K562 (cell line): ENCODE data around the gene WT1. TPM values are rescaled to one million over a fixed set of nuclear protein-coding genes. Genes with fewer than 3 reads are reported as not detected.
A peak's percentile ranks its signal among the peaks of the same experiment; 100 is the strongest.

Experiments
- ATAC-seq: fragments of 200-7000 bp; cut with Tn5 transposase; 3 replicates; pipeline ENCODE4 v1.9.1; 2020; ENCODE audit warnings: moderate library complexity
- BruUV-seq: library from RNA; stranded (reverse); fragments of 400-500 nt; replicated peaks from 2 replicates; lab custom pipeline; 2021; lab: Mats Ljungman, UMichigan
- CTCF ChIA-PET: fragments of 300-600 bp; formaldehyde crosslinking; extraction: SDS; loops from one replicate; lab custom pipeline; 2021; ENCODE audit warnings: low intra/inter-chr PET ratio; lab: Yijun Ruan, JAX
- POLR2A ChIA-PET: fragments of 300-600, 350-650 bp; sonication (Branson Sonifier 250); formaldehyde crosslinking; extraction: SDS; loops from one replicate; lab custom pipeline; 2021; ENCODE audit warnings: antibody characterized with exemption, inconsistent platforms; lab: Yijun Ruan, JAX
- DNase-seq, 4 experiments: peaks; one replicate each; pipeline versions ENCODE4 v3.0.0 to v3.0.0-alpha.2; 2011 to 2018; ENCODE audit warnings: low spot score in 3 of 4, mixed read lengths in 3 of 4; ENCODE audit errors: extremely low read depth in 1 of 4
- FAIRE-seq: peaks from 2 replicates; lab custom pipeline; 2011; peaks lifted over from hg19 to GRCh38; lab: Jason Lieb, UNC
- H2AFZ ChIP-seq: 2 replicates; pipeline ENCODE4 v1.6.0; 2011; ENCODE audit warnings: low read depth, low read length, control low read depth, inconsistent platforms
- H3K27ac ChIP-seq: fragments of 200-600 bp; 3 replicates; pipeline ENCODE4 v1.8.0; 2011; ENCODE audit warnings: low read depth, mild to moderate bottlenecking, control low read depth, inconsistent platforms, low read length, moderate library complexity, mixed read lengths; ENCODE audit errors: extremely low read depth
- H3K27me3 ChIP-seq, 2 experiments: fragments of 300-600 bp in 1 of 2; 2 replicates in 1 of 2; 3 replicates in 1 of 2; pipeline versions ENCODE4 v1.6.0 to v1.8.0; 2011; ENCODE audit warnings: inconsistent platforms in 2 of 2, low read length in 2 of 2, mild to moderate bottlenecking in 1 of 2, mixed read lengths in 1 of 2, moderate library complexity in 1 of 2; ENCODE audit not compliant: control insufficient read depth in 2 of 2, insufficient read depth in 2 of 2
- H3K36me3 ChIP-seq: fragments of 300-600 bp; 3 replicates; pipeline ENCODE4 v1.8.0; 2011; ENCODE audit warnings: mild to moderate bottlenecking, low read length, inconsistent platforms; ENCODE audit not compliant: control insufficient read depth, insufficient read depth
- H3K4me1 ChIP-seq, 2 experiments: fragments of 200-600 bp in 1 of 2; replicated peaks in 1 of 2; 2 replicates in 1 of 2; 3 replicates in 1 of 2; pipeline versions ENCODE4 v1.5.1 to v1.8.0; 2011; ENCODE audit warnings: inconsistent platforms in 2 of 2, low read length in 2 of 2, mild to moderate bottlenecking in 1 of 2, mixed read lengths in 1 of 2, moderate library complexity in 1 of 2; ENCODE audit not compliant: control insufficient read depth in 2 of 2, insufficient read depth in 2 of 2
- H3K4me2 ChIP-seq: 2 replicates; pipeline ENCODE4 v1.6.1; 2011; ENCODE audit warnings: low read length, control low read depth, inconsistent platforms, mixed read lengths; ENCODE audit not compliant: insufficient read depth
- H3K4me3 ChIP-seq: fragments of 200-600 bp; sonication (generic), shearing (Covaris generic); 2 replicates; pipeline ENCODE4 v1.5.1; 2016; ENCODE audit warnings: control low read depth, inconsistent platforms
- H3K79me2 ChIP-seq: fragments of 200-600 bp; 3 replicates; pipeline ENCODE4 v1.8.0; 2011; ENCODE audit warnings: low read length, inconsistent platforms; ENCODE audit not compliant: control insufficient read depth, insufficient read depth
- H3K9ac ChIP-seq, 2 experiments: 2 replicates each; pipeline versions ENCODE4 v1.6.0 to v1.6.1; 2011; ENCODE audit warnings: low read depth in 2 of 2, low read length in 2 of 2, control low read depth in 1 of 2, inconsistent platforms in 1 of 2, mild to moderate bottlenecking in 1 of 2, mixed read lengths in 1 of 2; ENCODE audit not compliant: insufficient read depth in 1 of 2
- H3K9me1 ChIP-seq: one replicate; pipeline ENCODE4 v1.6.0; 2011; ENCODE audit warnings: inconsistent platforms, mild to moderate bottlenecking, low read length, moderate library complexity; ENCODE audit not compliant: control insufficient read depth, insufficient read depth
- H3K9me3 ChIP-seq: replicated peaks from 2 replicates; pipeline ENCODE4 v1.5.1; 2011; ENCODE audit warnings: low read depth, low read length, inconsistent platforms; ENCODE audit not compliant: control insufficient read depth, insufficient read depth
- H4K20me1 ChIP-seq: replicated peaks from 2 replicates; pipeline ENCODE4 v1.6.1; 2011; ENCODE audit warnings: low read length, inconsistent platforms, mixed read lengths; ENCODE audit not compliant: control insufficient read depth, insufficient read depth
- ATF2 ChIP-seq: sonication (generic); formaldehyde crosslinking; IDR thresholded peaks from 2 replicates; pipeline ENCODE4 v1.8.1; 2022; ENCODE audit warnings: missing genetic modification reagents
- HMG20A ChIP-seq: fragments of 450-650 bp; formaldehyde crosslinking; conservative IDR thresholded peaks from 2 replicates; pipeline ENCODE4 v1.4.0; 2020; ENCODE audit warnings: mild to moderate bottlenecking, mixed read lengths
- IFI16 ChIP-seq: fragments of 250-450 bp; sonication (Bioruptor Pico); IDR thresholded peaks from 2 replicates; pipeline ENCODE4 v2.1.2; 2022; ENCODE audit warnings: mild to moderate bottlenecking, inconsistent platforms
- KLF6 ChIP-seq: fragments of 250-450 bp; sonication (Bioruptor Pico); IDR thresholded peaks from 2 replicates; pipeline ENCODE4 v1.4.0; 2020; ENCODE audit warnings: mild to moderate bottlenecking, moderate library complexity, borderline replicate concordance
- SMARCC2 ChIP-seq: fragments of 450-650 bp; IDR thresholded peaks from 2 replicates; pipeline ENCODE4 v1.6.1; 2017; ENCODE audit warnings: antibody characterized with exemption, moderate library complexity, mild to moderate bottlenecking, low read depth
- TCF3 ChIP-seq: sonication (generic); formaldehyde crosslinking; IDR thresholded peaks from 2 replicates; pipeline ENCODE4 v1.4.0; 2020; ENCODE audit warnings: mild to moderate bottlenecking, missing genetic modification reagents
- THRA ChIP-seq: fragments of 450-650 bp; IDR thresholded peaks from 2 replicates; pipeline ENCODE4 v1.6.1; 2017; ENCODE audit warnings: mild to moderate bottlenecking, moderate library complexity
- XRCC5 ChIP-seq: fragments of 200-400 bp; formaldehyde crosslinking; IDR thresholded peaks from 2 replicates; pipeline ENCODE4 v1.6.1; 2017; ENCODE audit warnings: low read depth, mild to moderate bottlenecking, low read length
- ZNF57 ChIP-seq: fragments of 450-650 bp; formaldehyde crosslinking; IDR thresholded peaks from 2 replicates; pipeline ENCODE4 v1.4.0; 2020; ENCODE audit warnings: mild to moderate bottlenecking, moderate library complexity
- ZNF764 ChIP-seq: fragments of 250-450 bp; sonication (Bioruptor Pico); IDR thresholded peaks from 2 replicates; pipeline ENCODE4 v1.4.0; 2020; ENCODE audit warnings: low read depth, mild to moderate bottlenecking, moderate library complexity
- whole genome bisulfite sequencing: fragments of 100-300 bp; shearing (Covaris generic); methylation state at CpG from one replicate; pipeline ENCODE4 v1.1.6; 2016; ENCODE audit warnings: low coverage, mixed read lengths; ENCODE audit not compliant: insufficient coverage; ENCODE audit errors: missing lambda C conversion rate; 5-methylcytosine and 5-hydroxymethylcytosine counted together
- in situ Hi-C: fragments of 300-500 bp; cut with MboI; formaldehyde crosslinking; loops from 4 replicates; pipeline ENCODE4 v1.15.0; 2018; ENCODE audit warnings: inconsistent platforms, mixed read lengths
- intact Hi-C: fragments of 100-400 bp; cut with micrococcal nuclease; formaldehyde crosslinking; loops from 2 replicates; pipeline ENCODE4 v1.14.2; 2022
- polyA plus RNA-seq, 8 experiments: library from polyadenylated mRNA; depleted of rRNA in 4 of 8; stranded (reverse) in 5 of 8; unstranded in 3 of 8; fragments of >200 nt; fragmentation: Nextera tagmentation in 2 of 8; fragmentation: Illumina TruSeq in 1 of 8; extraction: Ambion mirVana in 2 of 8; extraction: Trizol in 1 of 8; gene quantifications; 2 replicates each; pipeline versions ENCODE4 v1.2.1 to v1.2.3, GENCODE V29; 2011 to 2014; ENCODE audit warnings: inconsistent platforms in 1 of 8, missing spikeins in 1 of 8
- total RNA-seq, 7 experiments: library from RNA; depleted of rRNA in 6 of 7; stranded (reverse); fragments of >200 nt in 6 of 7; fragmentation: Illumina TruSeq in 2 of 7; extraction: Trizol in 2 of 7; gene quantifications; 2 replicates each; pipeline versions ENCODE4 v1.2.1 to v1.2.3, GENCODE V29; 2011 to 2021; ENCODE audit warnings: low replicate concordance in 1 of 7
- TF ChIP-seq, protein P1 (sequence below): sonication (generic); formaldehyde crosslinking; IDR thresholded peaks from 2 replicates; pipeline ENCODE4 v1.8.1; 2023; ENCODE audit warnings: missing genetic modification reagents, mild to moderate bottlenecking, borderline replicate concordance
- TF ChIP-seq, protein P2 (sequence below): sonication (generic); formaldehyde crosslinking; IDR thresholded peaks from 2 replicates; pipeline ENCODE4 v1.8.0; 2022; ENCODE audit warnings: missing genetic modification reagents, mild to moderate bottlenecking, borderline replicate concordance

Gene WT1
- total and polyA plus RNA-seq, 9 of the 15 experiments (the other 6 are each of a cell fraction or from before 2014, with no cell fraction given): 7.1 to 33.8 (median 19.4) TPM

GRCh38 chr11:32425761-32426160 lies 9.6 kb downstream of the WT1 start:
- FAIRE-seq (no peak), ATAC-seq (no peak), DNase-seq (no peak)
- no peaks in the 10 kb centered on the region for H4K20me1 ChIP-seq
- peak overlapping the region; percentile 65; the same call in 2 of the 3 replicates for H3K27ac ChIP-seq
- BruUV-seq: no TSS peak
- intact Hi-C loops (no loop called here), in situ Hi-C loops (no loop called here)
- H3K9me1 ChIP-seq: no peaks in the 10 kb centered on the region
- POLR2A ChIA-PET: interaction anchor here (0.9 to 1.6 kb wide), 3 partner anchors 9 to 22 kb away, joined by 3 to 4 read pairs (median 3); no protein-coding TSS in a partner anchor
- H3K36me3 ChIP-seq: peaks cover 77% of the 10 kb centered on the region
- H2AFZ ChIP-seq: no peak overlapping the region
- peaks cover 42 to 52% of the 10 kb centered on the region in 2 experiments for H3K4me1 ChIP-seq
- peak overlapping the region in 1 of 2 experiments; percentile 39; a peak in 1 of 4 replicates for H3K9ac ChIP-seq
- no peak overlapping the region for H3K4me2 ChIP-seq
- no peak overlapping the region for H3K4me3 ChIP-seq
- H3K79me2 ChIP-seq: peaks cover 89% of the 10 kb centered on the region
- CTCF ChIA-PET: no interaction called here
- no peaks in the 10 kb centered on the region for H3K27me3 ChIP-seq
- H3K9me3 ChIP-seq: peaks cover 8% of the 10 kb centered on the region; the same call in 1 of the 2 replicates
- 86% methylated on average over 5 of the region's 5 CpGs for WGBS
- TF ChIP-seq KLF6 (CRISPR knock-in tag): no peak
- TF ChIP-seq HMG20A (CRISPR knock-in tag): no peak
- no peak for TF ChIP-seq ZNF764 (CRISPR knock-in tag)
- no peak for TF ChIP-seq TCF3 (CRISPR knock-in tag)
- TF ChIP-seq, protein P1, sequence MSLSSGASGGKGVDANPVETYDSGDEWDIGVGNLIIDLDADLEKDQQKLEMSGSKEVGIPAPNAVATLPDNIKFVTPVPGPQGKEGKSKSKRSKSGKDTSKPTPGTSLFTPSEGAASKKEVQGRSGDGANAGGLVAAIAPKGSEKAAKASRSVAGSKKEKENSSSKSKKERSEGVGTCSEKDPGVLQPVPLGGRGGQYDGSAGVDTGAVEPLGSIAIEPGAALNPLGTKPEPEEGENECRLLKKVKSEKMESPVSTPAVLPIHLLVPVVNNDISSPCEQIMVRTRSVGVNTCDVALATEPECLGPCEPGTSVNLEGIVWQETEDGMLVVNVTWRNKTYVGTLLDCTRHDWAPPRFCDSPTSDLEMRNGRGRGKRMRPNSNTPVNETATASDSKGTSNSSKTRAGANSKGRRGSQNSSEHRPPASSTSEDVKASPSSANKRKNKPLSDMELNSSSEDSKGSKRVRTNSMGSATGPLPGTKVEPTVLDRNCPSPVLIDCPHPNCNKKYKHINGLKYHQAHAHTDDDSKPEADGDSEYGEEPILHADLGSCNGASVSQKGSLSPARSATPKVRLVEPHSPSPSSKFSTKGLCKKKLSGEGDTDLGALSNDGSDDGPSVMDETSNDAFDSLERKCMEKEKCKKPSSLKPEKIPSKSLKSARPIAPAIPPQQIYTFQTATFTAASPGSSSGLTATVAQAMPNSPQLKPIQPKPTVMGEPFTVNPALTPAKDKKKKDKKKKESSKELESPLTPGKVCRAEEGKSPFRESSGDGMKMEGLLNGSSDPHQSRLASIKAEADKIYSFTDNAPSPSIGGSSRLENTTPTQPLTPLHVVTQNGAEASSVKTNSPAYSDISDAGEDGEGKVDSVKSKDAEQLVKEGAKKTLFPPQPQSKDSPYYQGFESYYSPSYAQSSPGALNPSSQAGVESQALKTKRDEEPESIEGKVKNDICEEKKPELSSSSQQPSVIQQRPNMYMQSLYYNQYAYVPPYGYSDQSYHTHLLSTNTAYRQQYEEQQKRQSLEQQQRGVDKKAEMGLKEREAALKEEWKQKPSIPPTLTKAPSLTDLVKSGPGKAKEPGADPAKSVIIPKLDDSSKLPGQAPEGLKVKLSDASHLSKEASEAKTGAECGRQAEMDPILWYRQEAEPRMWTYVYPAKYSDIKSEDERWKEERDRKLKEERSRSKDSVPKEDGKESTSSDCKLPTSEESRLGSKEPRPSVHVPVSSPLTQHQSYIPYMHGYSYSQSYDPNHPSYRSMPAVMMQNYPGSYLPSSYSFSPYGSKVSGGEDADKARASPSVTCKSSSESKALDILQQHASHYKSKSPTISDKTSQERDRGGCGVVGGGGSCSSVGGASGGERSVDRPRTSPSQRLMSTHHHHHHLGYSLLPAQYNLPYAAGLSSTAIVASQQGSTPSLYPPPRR (CRISPR knock-in tag): no peak
- no peak for TF ChIP-seq SMARCC2
- TF ChIP-seq THRA: no peak
- TF ChIP-seq XRCC5: no peak
- no peak for TF ChIP-seq IFI16 (CRISPR knock-in tag)
- no peak for TF ChIP-seq ATF2 (CRISPR knock-in tag)
- TF ChIP-seq, protein P2, sequence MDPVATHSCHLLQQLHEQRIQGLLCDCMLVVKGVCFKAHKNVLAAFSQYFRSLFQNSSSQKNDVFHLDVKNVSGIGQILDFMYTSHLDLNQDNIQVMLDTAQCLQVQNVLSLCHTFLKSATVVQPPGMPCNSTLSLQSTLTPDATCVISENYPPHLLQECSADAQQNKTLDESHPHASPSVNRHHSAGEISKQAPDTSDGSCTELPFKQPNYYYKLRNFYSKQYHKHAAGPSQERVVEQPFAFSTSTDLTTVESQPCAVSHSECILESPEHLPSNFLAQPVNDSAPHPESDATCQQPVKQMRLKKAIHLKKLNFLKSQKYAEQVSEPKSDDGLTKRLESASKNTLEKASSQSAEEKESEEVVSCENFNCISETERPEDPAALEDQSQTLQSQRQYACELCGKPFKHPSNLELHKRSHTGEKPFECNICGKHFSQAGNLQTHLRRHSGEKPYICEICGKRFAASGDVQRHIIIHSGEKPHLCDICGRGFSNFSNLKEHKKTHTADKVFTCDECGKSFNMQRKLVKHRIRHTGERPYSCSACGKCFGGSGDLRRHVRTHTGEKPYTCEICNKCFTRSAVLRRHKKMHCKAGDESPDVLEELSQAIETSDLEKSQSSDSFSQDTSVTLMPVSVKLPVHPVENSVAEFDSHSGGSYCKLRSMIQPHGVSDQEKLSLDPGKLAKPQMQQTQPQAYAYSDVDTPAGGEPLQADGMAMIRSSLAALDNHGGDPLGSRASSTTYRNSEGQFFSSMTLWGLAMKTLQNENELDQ (CRISPR knock-in tag): no peak
- no peak for TF ChIP-seq ZNF57 (CRISPR knock-in tag)
